Measurements from ENCODE around the gene RNF130.
"Not testable (repeated sequence)": the region's sequence is repeated elsewhere in the genome, so short reads cannot be mapped to it uniquely, and the experiment has no call there.

The RNF130 gene

GRCh38 chr5:180102636-180103035 is 31.1 kb upstream of the RNF130 start:
- no peak for DNase-seq

DNA sequence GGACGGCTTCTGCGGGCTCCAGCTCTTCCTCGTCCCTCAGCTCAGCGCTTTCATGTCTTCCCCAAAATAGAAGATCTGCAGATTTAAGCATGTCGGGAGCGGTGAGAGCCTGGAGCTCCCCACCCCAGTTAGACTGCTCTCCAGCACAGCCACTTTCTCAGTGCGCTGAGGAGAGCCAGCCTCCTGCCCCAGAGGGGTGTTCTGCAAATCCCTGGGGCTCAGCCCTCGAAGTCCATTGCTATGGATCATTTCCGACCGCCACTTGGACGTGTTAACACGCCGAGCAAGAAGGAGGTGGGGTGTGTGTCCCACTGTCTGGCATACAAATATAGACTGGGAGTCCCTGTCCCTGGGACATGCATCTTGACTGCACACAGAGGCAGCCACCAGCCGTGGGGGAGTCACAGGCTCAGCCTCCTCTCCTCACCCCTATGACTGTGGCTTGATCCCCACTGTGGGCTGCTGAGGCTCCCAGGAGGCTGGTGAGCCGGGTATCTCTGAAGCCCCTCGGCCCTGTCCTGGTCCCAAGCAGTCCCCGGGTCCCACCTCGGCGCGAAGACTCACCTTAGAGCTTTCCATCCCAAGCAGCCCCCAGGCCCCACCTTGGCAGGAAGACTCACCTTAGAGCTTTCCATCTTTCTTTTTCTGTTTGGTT is 30.0 kb upstream of the RNF130 start:
- DNase-seq: no peak

DNA sequence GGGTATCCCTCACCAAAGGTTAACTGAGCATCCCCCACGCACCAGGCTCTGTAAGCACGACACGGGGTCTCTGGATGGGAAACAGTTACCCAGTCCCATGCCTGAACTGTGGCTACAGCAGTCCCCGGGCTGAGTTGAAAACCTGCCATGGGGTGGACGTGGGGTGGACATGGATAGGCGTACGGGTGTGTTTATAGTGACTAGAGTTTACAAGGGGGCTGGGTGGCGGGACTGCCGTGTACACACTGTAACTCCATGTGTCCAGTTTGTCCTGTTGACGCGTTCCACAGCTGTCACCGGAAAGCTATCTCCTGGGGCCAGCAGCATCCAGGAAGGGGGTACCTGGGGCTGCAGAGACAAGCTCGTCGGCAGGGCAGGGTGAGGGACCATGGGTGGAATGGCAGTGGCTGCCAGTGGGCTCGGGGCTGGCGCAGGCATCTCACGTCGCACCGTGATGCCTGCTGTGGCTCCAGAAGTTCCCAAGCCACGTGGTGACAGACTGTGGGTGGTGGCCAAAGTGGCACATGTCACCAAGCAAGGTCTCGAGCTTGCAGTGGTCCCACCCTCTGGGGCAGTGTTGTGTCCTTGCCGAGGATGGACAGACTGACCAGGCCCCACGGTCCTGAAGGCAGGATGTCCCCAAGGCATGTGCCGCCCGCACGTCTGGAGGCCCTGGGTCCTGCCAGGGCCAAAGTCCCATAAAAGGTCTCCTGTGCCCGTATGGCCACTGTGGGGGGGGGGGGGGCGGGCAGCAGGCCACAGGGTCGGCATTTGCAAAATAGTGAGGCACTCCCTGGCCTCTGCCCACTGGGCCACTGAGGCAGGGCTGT is 29.3 kb upstream of the RNF130 start:
- no peak for DNase-seq

DNA sequence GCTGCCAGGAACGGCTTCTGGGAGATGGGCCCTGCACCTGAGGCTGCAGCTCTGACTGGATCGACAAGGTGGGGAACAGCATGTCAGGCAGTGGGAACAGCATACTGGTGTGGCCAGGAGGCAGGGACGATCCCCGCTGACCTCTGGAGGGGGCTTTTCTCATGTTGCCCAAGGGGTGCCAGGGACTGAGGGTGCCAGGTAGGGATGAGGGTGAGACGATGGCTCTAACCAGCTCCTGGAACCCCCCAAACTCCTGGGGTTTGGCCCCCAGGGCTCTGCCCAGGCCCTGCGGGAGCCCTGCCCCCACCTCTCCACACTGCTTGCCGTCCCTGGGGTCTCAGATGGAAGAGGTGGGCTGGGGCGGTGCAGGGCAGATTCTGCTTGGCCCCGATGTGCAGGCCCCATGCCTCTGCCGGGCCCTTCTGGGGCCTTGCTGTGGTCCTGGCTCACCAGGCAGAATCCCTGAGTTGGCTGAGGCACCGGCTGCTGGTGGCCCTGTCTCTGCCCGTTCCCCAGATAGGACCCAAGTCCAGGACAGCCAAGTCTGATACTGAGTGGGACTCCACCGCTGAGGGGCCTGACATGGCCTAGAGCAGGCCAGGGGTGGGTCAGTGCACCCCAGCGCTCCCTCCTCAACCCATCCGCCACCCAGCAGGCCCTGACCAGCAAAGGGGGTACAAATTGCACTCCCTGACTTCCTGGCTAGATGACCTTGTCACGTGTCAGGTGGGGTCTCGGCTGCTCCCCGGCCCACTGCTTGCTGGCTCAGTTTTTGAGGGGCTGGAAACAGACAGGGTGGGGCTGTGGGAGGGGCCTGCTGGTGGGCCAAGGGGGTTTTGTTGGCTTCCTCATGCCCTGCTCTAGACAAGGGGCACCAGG is 28.4 kb upstream of the RNF130 start:
- no peak for DNase-seq

- no peak for DNase-seq
These were observed 27.6 kb upstream of the RNF130 start for GRCh38 chr5:180098991-180099732.

DNA sequence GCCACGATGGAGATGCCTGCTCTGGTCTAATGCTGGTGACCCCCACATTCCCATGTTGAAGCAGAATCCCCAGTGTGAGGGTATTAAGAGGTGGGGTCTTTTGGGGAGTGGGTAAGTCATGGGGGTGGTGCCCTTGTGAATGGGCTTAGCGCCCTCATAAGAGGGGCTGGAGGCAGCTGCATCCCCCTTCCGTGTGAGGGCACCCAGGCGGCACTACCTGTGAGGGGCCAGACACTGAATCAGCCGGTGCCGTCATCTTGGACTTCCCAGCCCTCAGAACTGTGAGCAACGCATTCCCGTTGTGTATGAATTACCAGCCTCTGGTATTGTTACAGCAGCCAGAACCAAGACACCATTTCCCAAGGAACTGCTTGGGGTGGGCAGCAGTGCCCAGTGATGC is 27.0 kb upstream of the RNF130 start:
- DNase-seq: no peak

GRCh38 chr5:180097926-180098325 is 26.4 kb upstream of the RNF130 start:
- DNase-seq: no peak

- no peak for DNase-seq
These were observed 25.8 kb upstream of the RNF130 start for GRCh38 chr5:180097163-180097894.

- no peak for DNase-seq
These were observed 25.1 kb upstream of the RNF130 start for GRCh38 chr5:180096616-180097015.

DNA sequence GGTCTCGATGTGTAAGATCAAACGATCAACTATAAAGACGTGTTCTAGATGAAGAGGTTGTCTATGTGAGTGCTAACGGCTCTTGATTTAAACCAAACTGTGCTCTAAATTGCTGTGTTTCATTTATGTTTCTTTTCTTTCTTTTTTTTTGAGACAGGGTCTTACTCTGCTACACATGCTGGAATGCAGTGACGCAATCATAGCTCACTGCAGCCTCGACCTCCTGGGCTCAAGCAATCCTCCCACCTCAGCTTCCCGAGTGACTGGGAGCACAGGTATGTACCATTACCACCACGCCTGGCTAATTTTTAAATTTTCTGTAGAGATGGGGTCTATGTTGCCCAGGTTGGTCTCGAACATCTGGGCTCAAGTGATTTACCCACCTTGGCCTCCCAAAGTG is 24.0 kb upstream of the RNF130 start:
- DNase-seq: no peak

GRCh38 chr5:180093651-180094382 is 22.3 kb upstream of the RNF130 start:
- DNase-seq: no peak

- no peak for DNase-seq
These were observed 21.7 kb upstream of the RNF130 start for GRCh38 chr5:180093241-180093640.

- no peak for DNase-seq
These were observed 19.4 kb upstream of the RNF130 start for GRCh38 chr5:180090769-180091546.

- peak; percentile 6 to 19 for DNase-seq
These were observed 18.7 kb upstream of the RNF130 start for GRCh38 chr5:180090098-180090768.

- not testable (repeated sequence) for DNase-seq
These were observed 18.1 kb upstream of the RNF130 start for GRCh38 chr5:180089628-180090027.

GRCh38 chr5:180088561-180088960 is 17.0 kb upstream of the RNF130 start:
- DNase-seq: no peak

- DNase-seq: no peak
These were observed 15.3 kb upstream of the RNF130 start for GRCh38 chr5:180086816-180087399.

DNA sequence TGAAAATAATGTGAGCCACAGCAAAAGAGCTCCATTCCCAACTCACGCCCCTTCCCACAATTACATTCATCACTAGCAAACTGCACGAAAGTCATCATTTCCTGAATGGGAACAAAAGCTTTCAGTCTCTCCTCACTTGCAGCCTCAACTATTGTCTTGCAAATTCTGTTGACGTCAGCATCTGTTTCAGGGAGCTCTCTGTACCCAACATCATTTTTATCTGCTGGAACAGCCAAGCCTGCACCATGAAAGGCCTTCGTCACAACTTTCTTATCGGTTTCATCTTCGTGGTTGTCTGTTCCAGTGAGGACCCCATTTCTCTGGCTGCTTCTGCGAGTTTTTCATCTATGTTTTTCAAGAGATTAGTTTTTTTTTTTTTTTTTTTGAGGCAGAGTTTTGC is 14.3 kb upstream of the RNF130 start:
- no peak for DNase-seq
